ENCODE results near the gene LHFPL6. TPM values are rescaled to one million over a fixed set of nuclear protein-coding genes. Genes with fewer than 3 reads are reported as not detected.
A peak's percentile ranks its signal among the peaks of the same experiment; 100 is the strongest.

LHFPL6 gene
- total RNA-seq, 4 donors from 2014 or later = 3.7 to 40.4 (median 8.0) TPM

- TF ChIP-seq POLR2A (IDR thresholded peaks at IDR 0.05) = no peak
- TF ChIP-seq, protein P1, sequence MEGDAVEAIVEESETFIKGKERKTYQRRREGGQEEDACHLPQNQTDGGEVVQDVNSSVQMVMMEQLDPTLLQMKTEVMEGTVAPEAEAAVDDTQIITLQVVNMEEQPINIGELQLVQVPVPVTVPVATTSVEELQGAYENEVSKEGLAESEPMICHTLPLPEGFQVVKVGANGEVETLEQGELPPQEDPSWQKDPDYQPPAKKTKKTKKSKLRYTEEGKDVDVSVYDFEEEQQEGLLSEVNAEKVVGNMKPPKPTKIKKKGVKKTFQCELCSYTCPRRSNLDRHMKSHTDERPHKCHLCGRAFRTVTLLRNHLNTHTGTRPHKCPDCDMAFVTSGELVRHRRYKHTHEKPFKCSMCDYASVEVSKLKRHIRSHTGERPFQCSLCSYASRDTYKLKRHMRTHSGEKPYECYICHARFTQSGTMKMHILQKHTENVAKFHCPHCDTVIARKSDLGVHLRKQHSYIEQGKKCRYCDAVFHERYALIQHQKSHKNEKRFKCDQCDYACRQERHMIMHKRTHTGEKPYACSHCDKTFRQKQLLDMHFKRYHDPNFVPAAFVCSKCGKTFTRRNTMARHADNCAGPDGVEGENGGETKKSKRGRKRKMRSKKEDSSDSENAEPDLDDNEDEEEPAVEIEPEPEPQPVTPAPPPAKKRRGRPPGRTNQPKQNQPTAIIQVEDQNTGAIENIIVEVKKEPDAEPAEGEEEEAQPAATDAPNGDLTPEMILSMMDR (IDR thresholded peaks at IDR 0.05) = no peak
- H3K27me3 ChIP-seq = no peaks in the 10 kb centered on the region
- DNase-seq = no peak
- no peaks in the 10 kb centered on the region for H3K36me3 ChIP-seq
- intact Hi-C loops (cut with DNase I) = no loop called here
- H3K4me3 ChIP-seq = no peak overlapping the region
- H3K27ac ChIP-seq = no peak overlapping the region
- H3K4me1 ChIP-seq = peaks cover 0 to 22% (median 0%) of the 10 kb centered on the region in 3 donors
- no peaks in the 10 kb centered on the region for H3K9me3 ChIP-seq
- WGBS, 2 donors = 45 to 64% methylated on average over 5 of the region's 5 CpGs
Measured at GRCh38 chr13:39364947-39365468, 238.0 kb downstream of the LHFPL6 start.

- Histone ChIP-seq H3K9me3 (no peaks in the 10 kb centered on the region), H3K27ac (peak overlapping the region in 1 of 4 donors; percentile 33), H3K27me3 (no peaks in the 10 kb centered on the region), H3K4me3 (no peak overlapping the region), H3K4me1 (peaks cover 0 to 22% (median 0%) of the 10 kb centered on the region in 3 donors), H3K36me3 (no peaks in the 10 kb centered on the region)
- WGBS, 2 donors = 50 to 66% methylated on average over 4 of the region's 4 CpGs
- DNase-seq = no peak
- TF ChIP-seq, protein P1 (IDR thresholded peaks at IDR 0.05) = no peak
- no peak for TF ChIP-seq POLR2A (IDR thresholded peaks at IDR 0.05)
- intact Hi-C loops (cut with DNase I) = no loop called here
Measured at GRCh38 chr13:39363382-39363772, 239.6 kb downstream of the LHFPL6 start.

- intact Hi-C loops (cut with DNase I) = no loop called here
- Histone ChIP-seq H3K4me3 (no peak overlapping the region), H3K4me1 (peaks cover 0 to 22% (median 0%) of the 10 kb centered on the region in 3 donors), H3K9me3 (no peaks in the 10 kb centered on the region), H3K27ac (peak overlapping the region in 2 of 4 donors; percentile 21 to 33), H3K36me3 (no peaks in the 10 kb centered on the region), H3K27me3 (no peaks in the 10 kb centered on the region)
- TF ChIP-seq POLR2A (IDR thresholded peaks at IDR 0.05) = no peak
- TF ChIP-seq, protein P1 (IDR thresholded peaks at IDR 0.05) = no peak
- WGBS, 2 donors = 28 to 60% methylated on average over 5 of the region's 5 CpGs
- DNase-seq = no peak
Measured at GRCh38 chr13:39362652-39363381, 240.2 kb downstream of the LHFPL6 start.

- no peaks in the 10 kb centered on the region for H3K9me3 ChIP-seq
- H3K27me3 ChIP-seq = no peaks in the 10 kb centered on the region
- intact Hi-C loops (cut with DNase I) = no loop called here
- peaks cover 0 to 10% (median 7%) of the 10 kb centered on the region in 3 donors for H3K4me1 ChIP-seq
- DNase-seq = no peak
- no peaks in the 10 kb centered on the region for H3K36me3 ChIP-seq
- no peak for TF ChIP-seq POLR2A (IDR thresholded peaks at IDR 0.05)
- TF ChIP-seq, protein P1 (IDR thresholded peaks at IDR 0.05) = no peak
- 33% methylated on average over 1 of the region's 1 CpG; no CpG with 5 or more reads in 1 of the 2 donors for WGBS, 2 donors
- H3K4me3 ChIP-seq = no peak overlapping the region
- no peak overlapping the region for H3K27ac ChIP-seq
Measured at GRCh38 chr13:39353988-39354387, 249.0 kb downstream of the LHFPL6 start.

- intact Hi-C loops (cut with DNase I) = no loop called here
- Histone ChIP-seq H3K9me3 (no peaks in the 10 kb centered on the region), H3K36me3 (no peaks in the 10 kb centered on the region), H3K4me3 (peak overlapping the region in 1 of 4 donors; percentile 32), H3K4me1 (peaks cover 0 to 10% (median 7%) of the 10 kb centered on the region in 3 donors), H3K27me3 (no peaks in the 10 kb centered on the region), H3K27ac (peak overlapping the region in 1 of 4 donors; percentile 2)
- WGBS, 2 donors = 22 to 35% methylated on average over 3 of the region's 3 CpGs
- TF ChIP-seq, protein P1 (IDR thresholded peaks at IDR 0.05) = no peak
- no peak for DNase-seq
Measured at GRCh38 chr13:39350461-39350881, 252.5 kb downstream of the LHFPL6 start.

Data from esophagus squamous epithelium (tissue), 5 donors.